Upper lobe of left lung (tissue), 6 donors: ENCODE data around the gene CEACAM7. TPM values are rescaled to one million over a fixed set of nuclear protein-coding genes. Genes with fewer than 3 reads are reported as not detected.
A peak's percentile ranks its signal among the peaks of the same experiment; 100 is the strongest.

Experiments
- ATAC-seq, 2 donors: fragments of 200-7000 bp; cut with Tn5 transposase; one replicate each; pipeline ENCODE4 v1.9.1; 2022; ENCODE audit warnings: mild to moderate bottlenecking in 2 of 2, moderate library complexity in 2 of 2; ENCODE audit not compliant: low FRiP score in 2 of 2
- DNase-seq, 2 donors: peaks; one replicate each; pipeline ENCODE4 v3.0.0-alpha.2; 2019 to 2020
- H3K27ac ChIP-seq, 4 donors: fragments of 200-600 bp; sonication (generic); one replicate each; pipeline ENCODE4 v1.5.1; 2016 to 2019
- H3K27me3 ChIP-seq, 4 donors: fragments of 200-600 bp; sonication (generic); one replicate each; pipeline ENCODE4 v1.5.1; 2017 to 2019
- H3K36me3 ChIP-seq, 4 donors: fragments of 200-600 bp; sonication (generic); one replicate each; pipeline ENCODE4 v1.5.1; 2016 to 2019
- H3K4me1 ChIP-seq, 4 donors: fragments of 200-600 bp; sonication (generic); one replicate each; pipeline ENCODE4 v1.5.1; 2018 to 2019
- H3K4me3 ChIP-seq, 4 donors: fragments of 200-600 bp; sonication (generic); one replicate each; pipeline ENCODE4 v1.5.1; 2017 to 2019; ENCODE audit warnings: mild to moderate bottlenecking in 2 of 4, moderate library complexity in 1 of 4
- H3K9me3 ChIP-seq, 4 donors: fragments of 200-600 bp; sonication (generic); one replicate each; pipeline ENCODE4 v1.5.1; 2018 to 2019
- EP300 ChIP-seq, 4 donors: sonication (generic); formaldehyde crosslinking; IDR thresholded peaks; one replicate each; pipeline ENCODE4 v1.5.1; 2017; ENCODE audit warnings: antibody characterized with exemption in 4 of 4, control low read depth in 2 of 4
- POLR2A ChIP-seq, 4 donors: fragments of 450-650 bp; IDR thresholded peaks; one replicate each; pipeline ENCODE4 v1.5.1; 2016 to 2017; ENCODE audit warnings: antibody characterized with exemption in 4 of 4, mild to moderate bottlenecking in 2 of 4
- POLR2AphosphoS5 ChIP-seq, 2 donors: sonication (generic); formaldehyde crosslinking; IDR thresholded peaks; one replicate each; pipeline ENCODE4 v1.5.1; 2017; ENCODE audit warnings: antibody characterized with exemption in 2 of 2
- WGBS, 2 donors: methylation state at CpG; one replicate each; pipeline ENCODE4 v1.1.5; 2017 to 2018; 5-methylcytosine and 5-hydroxymethylcytosine counted together
- total RNA-seq, 6 donors: library from RNA; depleted of rRNA in 4 of 6; stranded (reverse); fragments of >200 nt in 4 of 6; gene quantifications; one replicate each; pipeline versions ENCODE4 v1.1.0 to v1.2.1, GENCODE V29; 2016 to 2021
- TF ChIP-seq, protein P1 (sequence below), 6 experiments: fragments of 450-650 bp in 4 of 6; fragments of 200-600 bp in 2 of 6; sonication (generic) in 2 of 6; IDR thresholded peaks; one replicate each; pipeline ENCODE4 v1.5.1; 2016 to 2019; ENCODE audit warnings: antibody characterized with exemption in 6 of 6
- donor health status: DM: no; HTN: no; CAD: no; lungs with moderate emphysema.
- donor health status: DM: no; HTN: yes; CAD: no; lungs with severe emphysema.

CEACAM7 gene
- total RNA-seq, 6 donors from 2014 or later: 0.23 to 0.30 (median 0.27) TPM; not detected in 3

GRCh38 chr19:41649827-41650226, 38.2 kb downstream of the CEACAM7 start:
- Histone ChIP-seq H3K4me3 (no peak overlapping the region), H3K27me3 (no peaks in the 10 kb centered on the region), H3K9me3 (peaks cover 0 to 4% (median 0%) of the 10 kb centered on the region in 4 donors), H3K36me3 (no peaks in the 10 kb centered on the region), H3K4me1 (peaks cover 0 to 4% (median 0%) of the 10 kb centered on the region in 4 donors), H3K27ac (no peak overlapping the region)
- no peak for TF ChIP-seq POLR2A (IDR thresholded peaks at IDR 0.05)
- no peak for TF ChIP-seq POLR2AphosphoS5 (IDR thresholded peaks at IDR 0.05)
- no peak for TF ChIP-seq EP300 (IDR thresholded peaks at IDR 0.05)
- TF ChIP-seq, protein P1, sequence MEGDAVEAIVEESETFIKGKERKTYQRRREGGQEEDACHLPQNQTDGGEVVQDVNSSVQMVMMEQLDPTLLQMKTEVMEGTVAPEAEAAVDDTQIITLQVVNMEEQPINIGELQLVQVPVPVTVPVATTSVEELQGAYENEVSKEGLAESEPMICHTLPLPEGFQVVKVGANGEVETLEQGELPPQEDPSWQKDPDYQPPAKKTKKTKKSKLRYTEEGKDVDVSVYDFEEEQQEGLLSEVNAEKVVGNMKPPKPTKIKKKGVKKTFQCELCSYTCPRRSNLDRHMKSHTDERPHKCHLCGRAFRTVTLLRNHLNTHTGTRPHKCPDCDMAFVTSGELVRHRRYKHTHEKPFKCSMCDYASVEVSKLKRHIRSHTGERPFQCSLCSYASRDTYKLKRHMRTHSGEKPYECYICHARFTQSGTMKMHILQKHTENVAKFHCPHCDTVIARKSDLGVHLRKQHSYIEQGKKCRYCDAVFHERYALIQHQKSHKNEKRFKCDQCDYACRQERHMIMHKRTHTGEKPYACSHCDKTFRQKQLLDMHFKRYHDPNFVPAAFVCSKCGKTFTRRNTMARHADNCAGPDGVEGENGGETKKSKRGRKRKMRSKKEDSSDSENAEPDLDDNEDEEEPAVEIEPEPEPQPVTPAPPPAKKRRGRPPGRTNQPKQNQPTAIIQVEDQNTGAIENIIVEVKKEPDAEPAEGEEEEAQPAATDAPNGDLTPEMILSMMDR (IDR thresholded peaks at IDR 0.05): no peak
- ATAC-seq: no peak
- DNase-seq: no peak
- WGBS, 2 donors: 50 to 59% methylated on average over 3 of the region's 3 CpGs

GRCh38 chr19:41646589-41647204, 41.4 kb downstream of the CEACAM7 start:
- no peaks in the 10 kb centered on the region for H3K27me3 ChIP-seq
- 38 to 41% methylated on average over 14 of the region's 14 CpGs for WGBS, 2 donors
- no peaks in the 10 kb centered on the region for H3K9me3 ChIP-seq
- H3K36me3 ChIP-seq: no peaks in the 10 kb centered on the region
- no peak overlapping the region for H3K27ac ChIP-seq
- no peak overlapping the region for H3K4me3 ChIP-seq
- peak in 1 of 2 donors; percentile 94 for DNase-seq
- TF ChIP-seq EP300 (IDR thresholded peaks at IDR 0.05): no peak
- no peak for TF ChIP-seq POLR2AphosphoS5 (IDR thresholded peaks at IDR 0.05)
- no peak for TF ChIP-seq POLR2A (IDR thresholded peaks at IDR 0.05)
- TF ChIP-seq, protein P1 (IDR thresholded peaks at IDR 0.05): peak in 3 of 6 experiments; percentile 24 to 28 (median 25)
- H3K4me1 ChIP-seq: peaks cover 0 to 4% (median 0%) of the 10 kb centered on the region in 4 donors
- no peak for ATAC-seq

DNA sequence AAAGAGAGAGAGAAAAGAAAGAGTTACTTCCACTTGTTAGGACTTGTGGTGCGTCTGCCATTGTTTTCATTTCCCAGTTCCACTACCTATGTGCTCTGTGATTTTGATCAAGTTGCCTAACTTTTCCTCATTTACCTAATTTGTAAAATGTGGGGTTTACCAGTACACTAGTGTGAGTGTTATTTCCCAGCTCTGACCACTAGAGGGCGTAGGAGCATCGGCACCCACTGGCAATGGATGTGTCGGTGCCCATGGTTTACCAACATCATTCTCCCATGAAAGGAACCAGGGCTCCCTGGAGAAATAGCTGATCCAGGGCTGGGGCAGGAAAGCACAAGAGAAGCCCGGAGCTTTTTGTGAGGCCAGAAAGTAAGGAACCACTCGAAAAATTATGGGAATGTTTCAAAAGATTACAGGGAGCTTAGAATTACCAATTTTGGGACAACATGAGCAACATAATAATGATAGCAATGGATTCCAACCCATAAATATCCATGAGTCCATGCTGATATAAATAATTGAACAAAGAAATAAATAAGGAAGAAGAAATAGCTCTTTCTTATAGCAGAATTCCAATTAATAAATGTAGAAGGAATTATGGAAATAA, 46.1 kb downstream of the CEACAM7 start:
- Histone ChIP-seq H3K4me3 (no peak overlapping the region), H3K4me1 (no peaks in the 10 kb centered on the region), H3K27ac (no peak overlapping the region), H3K9me3 (no peaks in the 10 kb centered on the region), H3K27me3 (no peaks in the 10 kb centered on the region), H3K36me3 (no peaks in the 10 kb centered on the region)
- WGBS, 2 donors: 6% methylated on average over 6 of the region's 6 CpGs
- ATAC-seq (peak; percentile 83), DNase-seq (peak in 1 of 2 donors; percentile 83)
- TF ChIP-seq EP300 (IDR thresholded peaks at IDR 0.05): no peak
- TF ChIP-seq, protein P1 (IDR thresholded peaks at IDR 0.05): peak; percentile 66 to 86 (median 82)

DNA sequence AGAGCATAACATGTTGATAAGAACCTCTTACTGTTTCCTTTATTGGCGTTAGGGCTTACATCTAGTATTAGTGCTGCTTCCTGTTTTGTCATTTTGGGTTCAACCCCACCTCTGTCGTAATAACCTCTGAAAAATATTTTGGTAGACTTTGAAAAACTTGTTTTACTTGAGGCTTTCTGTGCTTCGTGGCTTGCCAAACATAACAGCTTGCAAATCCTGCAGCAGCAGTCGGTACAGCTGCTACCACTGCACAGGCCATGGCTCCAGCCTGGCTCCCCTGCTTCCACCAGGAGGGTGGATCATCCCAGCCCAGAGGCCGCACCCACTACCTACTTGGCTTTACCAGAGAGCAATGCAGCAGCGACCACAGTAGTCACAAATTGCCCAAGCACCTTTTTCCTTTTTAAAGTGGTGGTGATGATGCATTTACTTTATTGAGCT, 49.4 kb downstream of the CEACAM7 start:
- WGBS, 2 donors: 14 to 20% methylated on average over 5 to 6 of the region's 6 CpGs
- no peak for DNase-seq
- no peak for ATAC-seq

More for the DNA sequence above, 49.4 kb downstream of the CEACAM7 start:
- TF ChIP-seq POLR2A (IDR thresholded peaks at IDR 0.05): no peak
- no peak for TF ChIP-seq EP300 (IDR thresholded peaks at IDR 0.05)
- TF ChIP-seq, protein P1 (IDR thresholded peaks at IDR 0.05): no peak
- TF ChIP-seq POLR2AphosphoS5 (IDR thresholded peaks at IDR 0.05): no peak
- no peaks in the 10 kb centered on the region for H3K4me1 ChIP-seq
- H3K36me3 ChIP-seq: no peaks in the 10 kb centered on the region
- no peaks in the 10 kb centered on the region for H3K27me3 ChIP-seq
- H3K4me3 ChIP-seq: no peak overlapping the region
- H3K27ac ChIP-seq: peak overlapping the region; percentile 34 to 57 (median 42)
- no peaks in the 10 kb centered on the region for H3K9me3 ChIP-seq
